GM19438 (cell line): ENCODE data around the gene KIF21B.

Experiments used
- ATAC-seq: cut with Tn5 transposase; IDR thresholded peaks from one replicate; pipeline ENCODE4 v1.9.1; 2021; ENCODE audit warnings: low read depth; ENCODE audit not compliant: unreplicated experiment

Gene KIF21B, protein sequence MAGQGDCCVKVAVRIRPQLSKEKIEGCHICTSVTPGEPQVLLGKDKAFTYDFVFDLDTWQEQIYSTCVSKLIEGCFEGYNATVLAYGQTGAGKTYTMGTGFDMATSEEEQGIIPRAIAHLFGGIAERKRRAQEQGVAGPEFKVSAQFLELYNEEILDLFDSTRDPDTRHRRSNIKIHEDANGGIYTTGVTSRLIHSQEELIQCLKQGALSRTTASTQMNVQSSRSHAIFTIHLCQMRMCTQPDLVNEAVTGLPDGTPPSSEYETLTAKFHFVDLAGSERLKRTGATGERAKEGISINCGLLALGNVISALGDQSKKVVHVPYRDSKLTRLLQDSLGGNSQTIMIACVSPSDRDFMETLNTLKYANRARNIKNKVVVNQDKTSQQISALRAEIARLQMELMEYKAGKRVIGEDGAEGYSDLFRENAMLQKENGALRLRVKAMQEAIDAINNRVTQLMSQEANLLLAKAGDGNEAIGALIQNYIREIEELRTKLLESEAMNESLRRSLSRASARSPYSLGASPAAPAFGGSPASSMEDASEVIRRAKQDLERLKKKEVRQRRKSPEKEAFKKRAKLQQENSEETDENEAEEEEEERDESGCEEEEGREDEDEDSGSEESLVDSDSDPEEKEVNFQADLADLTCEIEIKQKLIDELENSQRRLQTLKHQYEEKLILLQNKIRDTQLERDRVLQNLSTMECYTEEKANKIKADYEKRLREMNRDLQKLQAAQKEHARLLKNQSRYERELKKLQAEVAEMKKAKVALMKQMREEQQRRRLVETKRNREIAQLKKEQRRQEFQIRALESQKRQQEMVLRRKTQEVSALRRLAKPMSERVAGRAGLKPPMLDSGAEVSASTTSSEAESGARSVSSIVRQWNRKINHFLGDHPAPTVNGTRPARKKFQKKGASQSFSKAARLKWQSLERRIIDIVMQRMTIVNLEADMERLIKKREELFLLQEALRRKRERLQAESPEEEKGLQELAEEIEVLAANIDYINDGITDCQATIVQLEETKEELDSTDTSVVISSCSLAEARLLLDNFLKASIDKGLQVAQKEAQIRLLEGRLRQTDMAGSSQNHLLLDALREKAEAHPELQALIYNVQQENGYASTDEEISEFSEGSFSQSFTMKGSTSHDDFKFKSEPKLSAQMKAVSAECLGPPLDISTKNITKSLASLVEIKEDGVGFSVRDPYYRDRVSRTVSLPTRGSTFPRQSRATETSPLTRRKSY (N-terminal part only)

DNA sequence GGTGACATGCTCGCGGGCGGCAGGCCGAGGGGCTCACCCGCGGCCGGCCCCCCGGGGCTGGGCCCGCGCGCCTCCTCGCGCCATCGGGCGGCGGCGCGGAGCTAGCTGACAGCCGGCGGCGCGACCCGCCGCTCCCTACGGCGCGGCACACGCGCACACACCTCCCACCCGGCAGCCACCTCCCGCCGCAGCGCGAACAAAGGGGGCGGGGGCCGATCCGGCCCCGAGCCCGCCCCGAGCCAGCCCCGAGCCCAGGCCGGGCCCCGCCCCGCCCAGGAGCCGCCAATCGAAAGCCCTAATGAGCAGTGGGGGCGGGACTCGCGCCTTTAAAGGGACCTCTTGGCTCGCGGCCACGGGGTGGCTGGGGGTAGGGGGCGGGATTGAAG, at the start of gene KIF21B:
KIF21B (minus strand) TSS at position 198 of the 386 bp plus-strand sequence. CDS start 331 bp downstream, outside the sequence.
- ATAC-seq = peak; percentile 43

DNA sequence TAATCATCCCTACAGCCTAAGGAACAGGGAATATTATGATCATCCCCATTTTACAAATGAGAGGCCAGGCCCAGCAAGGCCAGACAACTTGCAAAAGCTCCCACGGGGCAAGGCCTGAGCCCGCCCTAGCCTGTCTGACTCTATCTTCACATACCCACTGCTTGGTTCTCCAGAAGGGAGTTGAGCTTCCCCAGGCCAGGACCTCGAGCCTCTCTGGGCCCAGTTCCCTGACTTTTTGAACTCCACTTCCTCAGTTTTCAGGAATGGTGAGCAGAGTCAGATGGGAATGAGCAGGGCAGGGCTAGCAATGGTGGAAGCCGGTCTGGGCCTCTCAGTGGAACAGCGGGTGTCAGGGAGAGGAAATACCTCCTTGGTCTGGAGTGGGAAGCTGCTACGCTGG, 49.4 kb upstream of the KIF21B start:
- ATAC-seq = no peak

DNA sequence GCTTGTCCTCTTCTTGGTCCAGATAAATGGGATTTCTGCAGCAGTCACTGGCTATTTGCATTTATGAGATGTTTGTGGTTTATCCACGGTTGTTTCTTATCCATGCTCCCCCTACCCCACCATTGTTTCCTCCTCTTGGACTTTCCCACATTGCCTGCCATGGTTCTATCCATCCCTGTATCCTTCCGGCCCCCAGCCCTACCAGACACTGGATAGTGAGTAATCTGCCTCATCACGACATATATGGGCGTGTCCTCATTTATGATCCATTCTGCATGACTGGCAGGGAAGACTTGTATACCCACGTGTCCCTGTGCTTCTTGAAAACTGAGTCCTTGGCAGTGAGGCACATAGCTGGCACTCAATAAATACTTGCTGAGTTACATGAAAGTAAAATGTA, 48.6 kb upstream of the KIF21B start:
- ATAC-seq = no peak

DNA sequence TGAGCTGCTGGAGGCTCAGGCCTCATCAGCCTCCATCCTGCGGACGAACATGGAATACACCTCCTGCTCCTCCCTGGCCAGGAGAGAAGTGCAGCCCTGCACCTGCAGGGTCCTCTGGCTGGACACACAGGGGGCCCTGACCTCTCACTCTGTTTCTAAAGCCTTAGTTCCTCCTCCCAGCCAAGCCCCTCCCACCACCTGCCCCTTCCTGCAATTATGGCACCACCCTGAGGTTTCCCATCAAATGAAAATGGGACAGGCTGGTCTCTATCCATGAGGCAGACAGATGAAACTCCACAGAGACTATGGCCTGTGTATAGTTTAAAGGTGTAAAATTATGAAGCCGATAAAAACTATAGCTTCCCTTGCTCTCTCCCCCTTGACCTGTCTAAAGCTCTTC, 46.1 kb upstream of the KIF21B start:
- ATAC-seq = no peak

DNA sequence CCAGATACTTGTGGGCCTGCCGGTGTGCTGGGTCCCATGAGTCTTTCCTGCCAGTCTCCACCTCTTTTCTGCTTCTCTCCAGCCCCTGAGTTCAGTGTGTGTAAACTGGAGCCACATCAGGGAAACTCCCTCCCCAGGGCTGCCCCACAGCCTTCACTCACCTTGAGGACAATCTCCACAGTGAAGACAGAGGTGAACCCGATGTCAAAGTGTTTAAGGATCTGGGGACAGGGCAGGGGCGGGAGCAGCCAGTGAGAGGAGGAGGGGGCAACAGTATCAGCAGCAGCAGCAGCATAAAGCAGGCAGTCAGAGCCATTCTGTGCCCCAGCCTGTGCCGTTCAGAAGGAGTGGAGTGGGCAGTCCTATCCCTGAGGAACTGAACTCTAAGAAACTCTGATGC, 45.5 kb upstream of the KIF21B start:
- ATAC-seq = no peak

DNA sequence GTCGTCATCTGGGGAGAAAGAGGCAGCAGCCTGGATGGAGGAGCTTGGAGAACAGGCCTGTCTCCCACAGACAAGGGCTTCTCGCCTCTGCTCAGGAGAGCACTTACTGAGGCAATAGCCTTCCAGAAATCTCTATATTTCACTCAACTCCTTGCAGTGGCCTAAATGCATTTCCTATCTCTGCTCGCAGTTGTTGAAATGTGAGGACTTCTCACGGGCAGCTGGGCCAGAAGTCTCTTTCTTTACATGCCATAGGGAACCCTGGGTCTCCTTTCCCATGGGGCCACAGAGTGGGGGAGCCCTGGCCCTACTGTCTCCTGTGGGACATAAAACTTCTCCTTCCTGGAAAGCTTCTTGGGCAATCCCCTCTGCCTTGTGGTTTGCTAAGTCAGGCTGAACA, 43.5 kb upstream of the KIF21B start:
- ATAC-seq = no peak

DNA sequence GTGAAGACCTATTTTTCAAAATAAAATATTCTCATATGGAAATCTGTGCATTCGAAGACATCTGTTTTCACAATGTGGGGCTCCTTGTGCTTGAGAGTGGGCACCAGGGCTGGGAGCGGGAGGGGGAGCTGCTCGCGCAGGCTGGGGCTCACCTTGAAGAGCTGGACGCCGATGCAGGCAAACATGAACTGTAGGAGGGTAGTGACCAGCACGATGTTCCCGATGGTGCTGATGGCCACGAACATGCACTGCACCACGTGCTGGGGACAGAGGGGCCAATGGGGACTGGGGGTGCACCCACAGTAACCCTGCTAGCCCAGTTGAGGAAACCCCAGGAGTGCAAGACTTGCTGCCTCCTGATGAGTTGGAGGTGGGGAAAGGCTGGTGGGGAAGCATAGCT, 42.2 kb upstream of the KIF21B start:
- ATAC-seq = no peak

DNA sequence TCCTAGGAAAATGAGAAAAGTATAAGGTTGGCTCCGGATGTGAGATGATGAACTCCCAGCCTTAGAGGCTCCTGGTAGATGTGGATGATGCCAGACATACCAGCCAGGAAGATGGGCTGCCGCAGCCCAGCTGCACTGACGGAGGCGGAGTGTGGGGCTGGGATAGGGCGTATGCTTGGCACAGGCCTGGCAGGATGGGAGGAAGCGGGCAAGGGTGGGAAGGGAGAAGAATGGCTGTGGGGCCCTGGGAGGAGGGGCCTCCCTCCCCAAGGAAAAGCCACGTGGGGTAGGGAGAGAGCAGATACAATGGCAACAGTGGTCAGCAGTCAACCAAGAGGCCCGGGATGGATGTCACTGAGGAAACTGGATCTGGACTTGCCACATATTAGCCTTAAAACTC, 41.3 kb upstream of the KIF21B start:
- ATAC-seq = no peak

DNA sequence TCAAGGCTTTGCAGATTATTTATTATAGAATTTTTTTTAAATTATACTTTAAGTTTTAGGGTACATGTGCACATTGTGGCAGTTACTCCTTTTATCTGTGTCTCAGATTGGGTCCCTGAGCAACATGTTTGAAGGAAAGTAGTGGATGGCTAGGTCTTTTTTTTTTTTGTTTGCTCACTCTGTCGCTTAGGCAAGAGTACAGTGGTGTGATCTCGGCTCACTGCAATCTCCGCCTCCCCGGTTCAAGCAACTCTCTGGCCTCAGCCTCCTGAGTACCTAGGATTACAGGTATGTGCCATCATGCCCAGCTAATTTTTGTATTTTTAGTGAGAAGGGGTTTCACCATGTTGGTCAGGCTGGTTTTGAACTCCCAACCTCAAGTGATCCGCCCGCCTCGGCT, 39.6 kb upstream of the KIF21B start:
- ATAC-seq = no peak

DNA sequence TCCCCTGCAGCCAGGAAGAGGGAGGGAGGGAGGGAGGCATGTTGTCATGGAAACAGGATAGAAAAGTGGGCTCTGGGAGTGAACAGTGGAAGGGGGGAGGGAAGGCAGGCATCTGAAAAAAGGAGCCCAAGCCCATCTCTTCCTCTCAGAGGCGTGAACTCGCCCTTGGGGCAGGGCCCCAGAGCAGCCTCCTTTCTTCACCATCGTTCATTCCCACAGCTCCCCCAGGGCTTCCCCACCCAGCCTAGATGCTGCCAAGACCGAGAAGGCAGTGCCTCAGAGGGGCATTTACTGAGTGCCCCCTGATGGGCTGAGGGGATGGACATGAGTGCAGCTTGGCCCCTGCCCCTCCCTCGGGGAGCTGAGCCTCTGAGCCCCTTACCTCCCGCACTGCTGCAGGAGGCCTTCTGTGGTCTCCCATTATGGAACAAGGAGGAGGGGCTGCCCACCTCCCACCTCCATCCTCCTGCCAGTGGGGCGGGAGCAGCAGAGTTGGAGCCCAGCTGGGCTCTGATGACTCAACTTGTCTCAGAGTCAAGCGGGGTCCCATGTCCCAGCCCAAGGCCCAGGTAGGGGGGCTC, 39.1 kb upstream of the KIF21B start:
- ATAC-seq = no peak

DNA sequence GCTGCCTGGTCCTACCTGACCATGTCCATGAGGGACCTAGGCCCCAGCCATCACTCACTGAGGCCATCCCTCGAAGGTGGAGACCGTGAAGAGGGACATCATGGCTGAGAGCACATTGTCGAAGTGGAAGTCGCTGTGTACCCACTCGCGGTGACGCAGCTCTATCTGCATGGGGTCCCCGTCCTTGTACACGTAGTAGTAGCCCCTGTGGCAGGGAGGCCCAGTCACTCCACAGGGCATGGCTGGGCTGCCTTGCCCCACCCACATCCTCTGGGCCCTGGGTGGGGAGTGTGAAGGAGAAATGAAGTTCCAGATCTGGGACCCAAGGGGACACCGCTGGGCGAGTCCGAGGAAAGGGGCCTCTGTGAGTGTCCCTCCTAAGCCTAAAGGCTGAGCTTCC, 38.4 kb upstream of the KIF21B start:
- no peak for ATAC-seq

DNA sequence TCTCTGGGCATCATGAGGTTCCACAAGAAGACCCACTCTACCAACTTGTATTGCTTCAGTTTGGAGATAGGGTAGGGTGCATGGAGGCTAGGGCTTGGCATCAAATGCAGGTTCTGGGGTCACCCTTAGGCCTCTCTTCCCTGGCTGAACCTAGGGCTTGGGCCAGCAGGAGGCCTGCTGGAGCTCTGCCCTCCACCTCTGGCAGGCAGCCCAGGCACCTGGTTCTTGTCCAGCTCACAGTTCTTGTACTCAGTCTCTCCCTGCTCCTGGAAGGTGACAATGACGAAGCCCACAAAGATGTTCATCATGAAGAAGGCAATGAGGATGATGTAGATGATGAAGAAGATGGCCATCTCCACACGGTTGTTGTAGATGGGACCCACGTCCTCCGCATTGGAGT, 37.5 kb upstream of the KIF21B start:
- ATAC-seq = no peak

DNA sequence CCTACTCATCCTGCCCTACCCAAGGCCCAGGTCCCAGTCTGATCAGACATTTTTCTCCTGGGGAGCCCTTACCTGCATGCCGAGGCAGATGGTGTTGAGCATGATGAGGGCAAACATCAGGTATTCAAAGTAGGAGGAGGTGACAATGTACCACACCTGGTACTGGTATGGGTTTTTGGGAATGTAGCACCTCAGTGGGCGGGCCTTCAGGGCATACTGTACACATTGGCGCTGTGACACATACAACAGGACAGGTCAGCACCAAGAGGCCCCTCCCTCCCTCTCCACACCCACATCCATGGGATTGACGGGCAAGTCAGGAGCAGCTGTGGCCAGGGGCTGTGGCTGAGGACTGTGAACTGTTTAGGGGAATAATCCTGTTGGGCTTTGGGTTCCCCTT, 37.1 kb upstream of the KIF21B start:
- no peak for ATAC-seq

DNA sequence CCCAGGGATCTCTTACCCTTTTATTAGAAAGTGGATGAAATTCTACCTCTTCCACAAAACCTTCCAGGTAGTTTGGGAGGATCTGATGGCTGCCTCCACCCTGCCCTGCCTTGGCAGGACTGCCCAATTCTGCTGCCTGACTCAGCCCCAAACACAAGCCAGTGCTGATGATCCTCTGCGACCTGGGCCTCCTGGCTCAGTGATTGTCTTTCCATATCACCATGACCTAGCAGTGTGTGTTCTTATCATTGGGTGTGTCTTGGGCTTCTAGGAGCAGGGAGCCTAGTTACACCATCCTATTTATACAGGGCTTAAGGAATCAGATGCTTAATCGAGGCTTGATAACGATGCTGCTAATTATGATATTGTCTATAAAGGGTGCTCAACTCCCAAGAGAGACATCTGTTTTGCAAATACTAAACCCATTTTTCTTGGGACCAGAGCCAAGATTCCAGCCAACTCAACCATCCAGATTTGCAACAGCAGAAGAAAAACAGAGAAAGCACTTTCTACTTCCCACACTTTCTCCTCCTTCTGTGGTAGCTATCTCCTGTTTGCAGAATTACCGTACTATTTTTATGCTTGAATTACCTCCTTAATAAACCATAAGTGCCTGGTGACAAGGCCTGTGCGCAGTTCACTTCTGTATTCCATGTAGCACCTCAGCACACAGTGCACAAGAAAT, 36.5 kb upstream of the KIF21B start:
- no peak for ATAC-seq

DNA sequence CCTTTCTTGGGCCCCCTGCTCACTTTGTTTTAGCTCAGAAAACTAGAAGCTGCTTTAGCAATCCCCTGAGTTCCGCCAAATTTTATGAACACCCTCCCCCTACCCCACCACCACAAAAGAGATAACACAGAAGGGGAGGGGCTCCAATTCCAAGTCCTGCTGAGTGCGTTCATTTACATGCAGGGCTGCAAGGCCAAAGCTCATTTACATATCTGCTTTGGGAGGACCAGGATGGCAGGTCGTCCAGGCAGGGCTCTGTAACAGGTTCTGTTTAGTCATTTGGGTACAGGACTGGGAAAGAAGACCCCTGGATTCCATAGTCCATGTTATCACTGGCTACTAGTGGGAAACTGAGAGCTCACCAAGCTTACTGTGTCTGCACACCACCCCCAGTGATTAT, 35.9 kb upstream of the KIF21B start:
- no peak for ATAC-seq

DNA sequence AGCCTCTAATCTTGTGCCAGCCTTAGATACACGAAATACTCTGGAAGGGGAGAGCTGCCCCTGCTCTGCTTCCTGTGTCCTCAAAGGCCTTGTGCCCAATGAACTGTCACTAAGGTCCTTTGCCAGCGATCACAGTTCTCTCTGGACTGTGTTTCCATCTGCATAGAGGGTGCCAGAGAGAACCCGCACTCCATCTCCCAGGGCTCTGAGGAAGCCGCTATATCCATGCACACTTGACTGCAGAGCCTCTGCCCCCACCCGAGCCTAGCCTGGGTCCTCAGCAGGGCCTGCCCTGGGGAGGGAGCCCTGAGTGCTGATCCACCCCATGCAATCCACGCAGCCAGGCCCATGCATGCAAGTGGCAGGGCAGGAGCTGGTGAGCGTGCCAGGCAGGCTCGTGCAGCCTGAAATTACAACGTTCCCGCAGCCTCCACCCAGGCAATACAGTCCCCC, 30.6 kb upstream of the KIF21B start:
- no peak for ATAC-seq

DNA sequence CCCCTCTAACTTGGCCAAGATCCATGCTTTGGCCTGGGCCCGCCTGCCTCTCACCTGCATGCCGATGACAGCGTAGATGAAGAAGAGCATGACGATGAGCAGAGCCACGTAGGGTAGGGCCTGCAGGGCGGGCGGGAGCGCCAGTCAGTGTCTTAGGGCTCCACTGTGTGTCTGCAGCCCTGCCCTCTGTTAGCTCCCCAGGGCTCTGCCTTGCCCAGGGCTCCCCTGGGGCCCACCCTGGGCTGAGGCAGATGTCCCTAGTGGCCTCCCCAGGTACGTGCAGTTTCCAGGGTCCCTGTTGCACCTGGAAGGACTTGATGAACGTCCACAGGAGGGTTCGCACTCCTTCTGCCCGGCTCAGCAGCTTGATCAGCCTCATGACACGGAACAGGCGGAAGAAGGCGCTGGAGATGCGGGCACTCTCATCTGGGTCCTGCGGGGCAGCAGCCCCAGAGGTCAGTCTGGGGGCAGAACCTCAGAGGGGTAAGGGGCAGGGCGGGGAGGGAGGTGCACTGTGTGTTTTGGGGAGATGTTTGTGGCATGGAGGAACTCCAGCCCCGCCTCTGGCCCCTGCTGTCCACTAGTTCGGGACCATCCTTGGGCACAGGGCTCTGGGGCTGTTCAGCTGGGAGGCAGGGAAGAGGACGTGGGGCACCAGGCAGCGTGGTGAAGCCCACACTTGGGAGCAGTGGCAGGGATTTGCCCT, 29.8 kb upstream of the KIF21B start:
- ATAC-seq = no peak

DNA sequence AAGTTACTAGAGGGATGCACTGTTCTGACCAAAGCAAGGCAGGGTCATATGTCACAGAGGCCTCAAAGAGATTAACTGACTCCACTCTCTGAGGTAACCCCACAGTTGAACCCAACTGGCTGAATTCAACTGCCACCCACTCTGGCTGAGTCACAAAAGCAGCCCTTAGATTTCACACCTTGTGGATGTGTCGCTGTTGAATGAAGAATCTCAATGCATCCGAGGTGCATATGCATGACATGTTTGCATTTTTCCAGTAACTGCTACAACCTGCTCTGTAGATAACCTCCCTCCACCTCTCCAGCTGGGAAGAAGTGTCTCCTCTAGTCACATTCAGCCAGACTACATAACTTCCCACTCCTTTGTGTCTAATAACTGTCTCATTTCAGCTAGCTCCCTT, 27.9 kb upstream of the KIF21B start:
- ATAC-seq = no peak

DNA sequence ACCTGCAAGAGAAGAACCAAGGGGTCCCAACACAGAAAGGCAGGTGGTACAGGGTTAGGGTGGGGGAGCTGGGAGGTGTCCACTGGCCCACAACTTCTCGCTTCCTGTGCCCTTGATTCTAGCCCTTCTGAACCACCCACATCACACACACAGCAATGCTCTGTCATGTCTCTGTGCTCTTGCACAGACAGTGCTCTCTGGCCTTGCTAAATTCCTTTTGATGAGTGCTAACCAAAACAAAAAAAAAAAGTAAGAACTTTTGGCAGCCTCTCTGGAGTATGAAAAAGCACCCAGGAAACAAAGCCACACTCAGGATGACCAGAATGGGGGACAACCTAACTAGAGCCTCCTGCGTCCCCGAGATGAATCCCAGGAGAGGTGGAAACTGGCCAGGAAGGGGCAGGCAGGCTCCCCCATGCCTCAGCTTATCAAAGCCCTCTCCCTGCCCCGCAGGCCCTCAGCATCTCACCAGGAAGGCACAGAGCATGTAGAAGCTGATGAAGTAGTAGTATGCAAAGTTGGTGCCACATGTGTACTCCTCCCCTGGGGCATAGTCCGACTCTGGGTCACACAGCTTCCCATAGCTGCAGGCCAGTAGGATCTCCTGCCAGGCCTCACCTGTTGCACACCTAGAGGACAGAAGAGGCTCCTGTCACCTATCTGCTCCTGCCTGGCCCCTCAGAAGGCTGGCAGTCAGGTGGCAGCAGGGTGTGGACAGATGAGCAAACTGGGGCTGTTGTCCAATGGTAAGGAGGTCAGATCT, 27.2 kb upstream of the KIF21B start:
- no peak for ATAC-seq
